Adrenal gland (tissue), 12 donors: ENCODE data around the gene FGD6. TPM values are rescaled to one million over a fixed set of nuclear protein-coding genes. Genes with fewer than 3 reads are reported as not detected.

Source experiments
- DNase-seq, 7 donors: peaks; one replicate each; pipeline ENCODE4 v3.0.0-alpha.2; 2019 to 2020
- H3K27ac ChIP-seq, 5 donors: fragments of 200-600 bp; sonication (generic) in 4 of 5; 1 replicate in 3 of 5; 2 replicates in 2 of 5; pipeline versions ENCODE4 v1.5.1 to v1.8.0; 2016 to 2020; ENCODE audit warnings: mild to moderate bottlenecking in 1 of 5
- H3K27me3 ChIP-seq: fragments of 200-600 bp; 2 replicates; pipeline ENCODE4 v1.8.0; 2021
- H3K36me3 ChIP-seq, 2 donors: fragments of 200-600 bp; replicated peaks in 1 of 2; 1 replicate in 1 of 2; 2 replicates in 1 of 2; pipeline versions ENCODE4 v1.5.1 to v1.8.0; 2018 to 2022
- H3K4me1 ChIP-seq, 2 donors: fragments of 200-600 bp; replicated peaks in 1 of 2; 1 replicate in 1 of 2; 2 replicates in 1 of 2; pipeline versions ENCODE4 v1.5.1 to v1.8.0; 2018 to 2021
- H3K4me3 ChIP-seq, 4 donors: fragments of 200-600 bp; sonication (generic) in 3 of 4; one replicate each; pipeline ENCODE4 v1.5.1; 2016 to 2018
- H3K9me3 ChIP-seq, 3 donors: fragments of 200-600 bp; sonication (generic) in 1 of 3; replicated peaks in 1 of 3; 1 replicate in 2 of 3; 2 replicates in 1 of 3; pipeline versions ENCODE4 v1.5.1 to v1.8.0; 2016 to 2021
- POLR2A ChIP-seq, 2 donors: fragments of 450-650 bp; IDR thresholded peaks; one replicate each; pipeline ENCODE4 v1.6.1; 2017; ENCODE audit warnings: antibody characterized with exemption in 2 of 2, mild to moderate bottlenecking in 2 of 2, moderate library complexity in 1 of 2
- WGBS, 4 donors: extraction: QIAGEN DNeasy Blood & Tissue Kit in 2 of 4; methylation state at CpG; one replicate each; pipeline versions ENCODE4 v1.1.5 to v1.1.7; 2013 to 2017; 5-methylcytosine and 5-hydroxymethylcytosine counted together
- intact Hi-C, 2 donors: fragments of 100-400 bp; cut with DNase I; formaldehyde crosslinking; loops; one replicate each; pipeline versions ENCODE4 v1.14.1 to v1.15.0; 2022 to 2023
- polyA plus RNA-seq, 3 donors: library from polyadenylated mRNA; stranded (reverse); fragments of 200-250 nt in 2 of 3; fragments of 350-450 nt in 1 of 3; fragmentation: Illumina TruSeq in 1 of 3; extraction: RNeasy Lipid Tissue Mini Kit (QIAGEN cat#74804) in 1 of 3; gene quantifications; one replicate each; pipeline ENCODE4 v1.2.3, GENCODE V29; 2013 to 2014
- total RNA-seq, 9 donors: library from RNA; depleted of rRNA in 4 of 9; stranded (reverse); fragments of >200 nt in 4 of 9; fragments of 120-200 nt in 1 of 9; fragmentation: NEBNext Ultra II Directional in 1 of 9; extraction: Animal tissue kit (Norgen Biotek cat#: 25700) in 1 of 9; gene quantifications; one replicate each; pipeline versions ENCODE4 v1.1.0 to v1.2.4, GENCODE V29; 2013 to 2023
- TF ChIP-seq, protein P1 (sequence below), 6 experiments: fragments of 450-650 bp in 4 of 6; fragments of 200-600 bp in 2 of 6; sonication (generic) in 1 of 6; IDR thresholded peaks; 1 replicate in 5 of 6; 2 replicates in 1 of 6; pipeline versions ENCODE4 v1.5.1 to v1.8.0; 2016 to 2021; ENCODE audit warnings: antibody characterized with exemption in 6 of 6, mild to moderate bottlenecking in 2 of 6, moderate library complexity in 1 of 6
- donor health status: healthy with polysubstance abuse.
- donor health status: Bipolar disorder and iron deficiency.
- donor health status: DM: yes; HTN: yes; CAD: no.
- donor health status: DM: no; HTN: no; CAD: no.
- donor health status: DM: no; HTN: no; CAD: no.
- donor health status: DM: yes; HTN: yes; CAD: no.

Gene FGD6
- total and polyA plus RNA-seq, 12 donors, result 2.3 to 33.9 (median 18.1) TPM

GRCh38 chr12:95262808-95263207 lies 45.5 kb upstream of the FGD6 start:
- Histone ChIP-seq H3K4me3 (no peak overlapping the region), H3K36me3 (peaks cover 0 to 22% of the 10 kb centered on the region in 2 donors), H3K4me1 (peaks cover 0 to 4% of the 10 kb centered on the region in 2 donors), H3K9me3 (no peaks in the 10 kb centered on the region), H3K27ac (peak overlapping the region in 1 of 5 donors; percentile 9), H3K27me3 (no peaks in the 10 kb centered on the region)
- WGBS, 4 donors, result 87 to 92% (median 87%) methylated on average over 3 of the region's 3 CpGs
- intact Hi-C loops, result no loop called here
- DNase-seq, result no peak
- no peak for TF ChIP-seq POLR2A (IDR thresholded peaks at IDR 0.05)

- WGBS, 4 donors, result 96 to 98% (median 97%) methylated on average over 4 of the region's 4 CpGs
- intact Hi-C loops, result no loop called here
Observed at GRCh38 chr12:95261109-95261508, 43.8 kb upstream of the FGD6 start.

DNA sequence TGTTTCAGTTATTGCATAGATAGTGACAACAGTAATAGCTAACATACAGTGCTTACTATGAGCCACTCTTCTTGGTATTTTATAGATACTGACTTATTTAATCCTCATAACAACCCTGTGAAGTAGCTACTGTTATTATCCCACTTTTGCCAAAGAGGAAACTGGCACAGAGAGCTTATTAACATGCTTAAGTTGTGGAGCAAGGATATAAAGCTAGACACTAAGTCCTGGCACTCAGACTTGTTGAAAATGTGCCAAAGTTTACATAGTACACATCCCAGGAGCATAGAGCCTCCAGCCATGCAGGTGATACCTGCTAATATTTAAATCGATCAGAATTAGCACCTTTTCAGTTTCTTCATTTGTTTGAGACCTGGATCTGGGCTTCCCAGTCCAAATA lies 42.1 kb upstream of the FGD6 start:
- H3K4me1 ChIP-seq, result peaks cover 0 to 4% of the 10 kb centered on the region in 2 donors
- no peaks in the 10 kb centered on the region for H3K9me3 ChIP-seq
- H3K27ac ChIP-seq, result no peak overlapping the region
- peaks cover 0 to 46% of the 10 kb centered on the region in 2 donors for H3K36me3 ChIP-seq
- WGBS, 4 donors, result 81 to 94% (median 93%) methylated on average over 1 of the region's 1 CpG
- no peak for DNase-seq
- H3K4me3 ChIP-seq, result no peak overlapping the region
- TF ChIP-seq, protein P1, sequence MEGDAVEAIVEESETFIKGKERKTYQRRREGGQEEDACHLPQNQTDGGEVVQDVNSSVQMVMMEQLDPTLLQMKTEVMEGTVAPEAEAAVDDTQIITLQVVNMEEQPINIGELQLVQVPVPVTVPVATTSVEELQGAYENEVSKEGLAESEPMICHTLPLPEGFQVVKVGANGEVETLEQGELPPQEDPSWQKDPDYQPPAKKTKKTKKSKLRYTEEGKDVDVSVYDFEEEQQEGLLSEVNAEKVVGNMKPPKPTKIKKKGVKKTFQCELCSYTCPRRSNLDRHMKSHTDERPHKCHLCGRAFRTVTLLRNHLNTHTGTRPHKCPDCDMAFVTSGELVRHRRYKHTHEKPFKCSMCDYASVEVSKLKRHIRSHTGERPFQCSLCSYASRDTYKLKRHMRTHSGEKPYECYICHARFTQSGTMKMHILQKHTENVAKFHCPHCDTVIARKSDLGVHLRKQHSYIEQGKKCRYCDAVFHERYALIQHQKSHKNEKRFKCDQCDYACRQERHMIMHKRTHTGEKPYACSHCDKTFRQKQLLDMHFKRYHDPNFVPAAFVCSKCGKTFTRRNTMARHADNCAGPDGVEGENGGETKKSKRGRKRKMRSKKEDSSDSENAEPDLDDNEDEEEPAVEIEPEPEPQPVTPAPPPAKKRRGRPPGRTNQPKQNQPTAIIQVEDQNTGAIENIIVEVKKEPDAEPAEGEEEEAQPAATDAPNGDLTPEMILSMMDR (IDR thresholded peaks at IDR 0.05), result no peak
- TF ChIP-seq POLR2A (IDR thresholded peaks at IDR 0.05), result no peak
- intact Hi-C loops, result no loop called here
- H3K27me3 ChIP-seq, result no peaks in the 10 kb centered on the region

More at GRCh38 chr12:95261109-95261508, 43.8 kb upstream of the FGD6 start:
- TF ChIP-seq, protein P1 (IDR thresholded peaks at IDR 0.05), result no peak
- TF ChIP-seq POLR2A (IDR thresholded peaks at IDR 0.05), result no peak
- Histone ChIP-seq H3K4me3 (no peak overlapping the region), H3K9me3 (no peaks in the 10 kb centered on the region), H3K36me3 (peaks cover 0 to 32% of the 10 kb centered on the region in 2 donors), H3K27ac (no peak overlapping the region), H3K4me1 (peaks cover 0 to 4% of the 10 kb centered on the region in 2 donors), H3K27me3 (no peaks in the 10 kb centered on the region)
- no peak for DNase-seq

DNA sequence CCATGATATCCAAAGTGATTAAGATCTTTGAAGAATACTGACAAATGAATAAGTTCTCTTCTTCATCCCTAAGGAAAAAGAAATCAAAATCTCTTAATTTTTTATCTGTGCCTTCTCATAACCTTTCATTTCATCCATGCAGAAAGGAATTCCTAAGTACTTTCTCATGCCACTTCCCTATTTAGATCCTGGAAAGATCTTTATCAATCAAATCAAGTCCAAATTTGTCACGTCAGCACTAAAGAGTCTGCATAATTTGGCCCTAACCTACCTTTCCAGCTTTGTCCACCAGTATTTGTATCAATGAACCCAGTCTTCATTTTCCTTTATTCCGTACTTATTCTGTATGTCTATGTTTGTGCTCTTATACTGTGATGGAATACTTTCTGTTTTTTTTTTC lies 41.5 kb upstream of the FGD6 start:
- WGBS, 4 donors, result 80 to 86% (median 83%) methylated on average over 2 of the region's 2 CpGs
- intact Hi-C loops, result no loop called here
- TF ChIP-seq, protein P1 (IDR thresholded peaks at IDR 0.05), result no peak
- no peak for TF ChIP-seq POLR2A (IDR thresholded peaks at IDR 0.05)
- Histone ChIP-seq H3K36me3 (peaks cover 0 to 49% of the 10 kb centered on the region in 2 donors), H3K4me3 (no peak overlapping the region), H3K27me3 (no peaks in the 10 kb centered on the region), H3K27ac (no peak overlapping the region), H3K4me1 (peaks cover 0 to 4% of the 10 kb centered on the region in 2 donors), H3K9me3 (no peaks in the 10 kb centered on the region)
- no peak for DNase-seq

DNA sequence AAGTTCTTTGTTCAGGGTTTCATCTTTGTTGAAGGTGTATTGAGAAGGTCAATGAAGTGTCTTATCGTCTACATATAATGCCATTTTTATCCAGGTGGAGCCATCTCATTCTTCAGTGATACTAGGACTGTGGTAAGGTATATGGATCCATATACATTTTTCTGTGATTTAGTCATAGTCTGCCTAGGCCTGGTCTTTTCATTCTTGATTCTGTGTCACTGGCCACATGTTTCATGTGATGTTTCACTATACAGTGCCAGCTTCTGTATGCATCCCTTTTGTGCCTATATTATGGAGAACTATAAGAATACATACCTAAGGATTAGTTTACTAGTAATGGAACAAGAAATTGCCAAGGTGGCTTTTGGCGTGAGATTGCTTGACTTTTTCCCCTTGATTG lies 40.9 kb upstream of the FGD6 start:
- Histone ChIP-seq H3K27me3 (no peaks in the 10 kb centered on the region), H3K27ac (no peak overlapping the region), H3K4me1 (peaks cover 0 to 4% of the 10 kb centered on the region in 2 donors), H3K9me3 (no peaks in the 10 kb centered on the region), H3K4me3 (no peak overlapping the region), H3K36me3 (peaks cover 0 to 49% of the 10 kb centered on the region in 2 donors)
- no peak for TF ChIP-seq POLR2A (IDR thresholded peaks at IDR 0.05)
- TF ChIP-seq, protein P1 (IDR thresholded peaks at IDR 0.05), result no peak
- 93 to 99% (median 96%) methylated on average over 2 of the region's 2 CpGs for WGBS, 4 donors
- DNase-seq, result no peak
- intact Hi-C loops, result no loop called here
